Activated CD8-positive, alpha-beta memory T cell treated with anti-CD3 and anti-CD28 coated beads, Interleukin-2, amount 50 U/mL, for 24 hours (primary cell): ENCODE measurements around the gene NAV2.

Source experiments
- DNase-seq: peaks from one replicate; pipeline ENCODE4 v3.0.0-alpha.2; 2020; ENCODE audit errors: extremely low read depth

Gene NAV2

GRCh38 chr11:19828382-19829108 is 115.9 kb downstream of the NAV2 start:
- DNase-seq = no peak

GRCh38 chr11:19829109-19829837 is 116.6 kb downstream of the NAV2 start:
- no peak for DNase-seq

- DNase-seq = no peak
Measured at GRCh38 chr11:19832086-19832750, 119.6 kb downstream of the NAV2 start.

GRCh38 chr11:19832901-19833300 is 120.3 kb downstream of the NAV2 start:
- no peak for DNase-seq

GRCh38 chr11:19834771-19835170 is 122.1 kb downstream of the NAV2 start:
- no peak for DNase-seq

GRCh38 chr11:19836666-19837065 is 124.0 kb downstream of the NAV2 start:
- no peak for DNase-seq

- no peak for DNase-seq
Measured at GRCh38 chr11:19838994-19839768, 126.5 kb downstream of the NAV2 start.

- no peak for DNase-seq
Measured at GRCh38 chr11:19840961-19841360, 128.3 kb downstream of the NAV2 start.

GRCh38 chr11:19842505-19842904 is 129.9 kb downstream of the NAV2 start:
- DNase-seq = no peak

- no peak for DNase-seq
Measured at GRCh38 chr11:19843079-19843478, 130.4 kb downstream of the NAV2 start.

GRCh38 chr11:19844012-19844411 is 131.4 kb downstream of the NAV2 start:
- DNase-seq = no peak

GRCh38 chr11:19844806-19845205 is 132.2 kb downstream of the NAV2 start:
- DNase-seq = no peak

- no peak for DNase-seq
Measured at GRCh38 chr11:19845626-19846025, 133.0 kb downstream of the NAV2 start.

- no peak for DNase-seq
Measured at GRCh38 chr11:19846654-19847305, 134.1 kb downstream of the NAV2 start.

- no peak for DNase-seq
Measured at GRCh38 chr11:19848219-19848618, 135.6 kb downstream of the NAV2 start.

GRCh38 chr11:19849107-19849789 is 136.6 kb downstream of the NAV2 start:
- no peak for DNase-seq

- no peak for DNase-seq
Measured at GRCh38 chr11:19849947-19850593, 137.4 kb downstream of the NAV2 start.

GRCh38 chr11:19852288-19852687 is 139.7 kb downstream of the NAV2 start:
- DNase-seq = no peak

- no peak for DNase-seq
Measured at GRCh38 chr11:19853016-19853415, 140.4 kb downstream of the NAV2 start.

- no peak for DNase-seq
Measured at GRCh38 chr11:19853920-19854319, 141.3 kb downstream of the NAV2 start.
